CD4-positive, alpha-beta memory T cell (primary cell): ENCODE data around the gene MCU. TPM values are rescaled to one million over a fixed set of nuclear protein-coding genes. Genes with fewer than 3 reads are reported as not detected.
A peak's percentile ranks its signal among the peaks of the same experiment; 100 is the strongest.
"Not testable (repeated sequence)": the region's sequence is repeated elsewhere in the genome, so short reads cannot be mapped to it uniquely, and the experiment has no call there.

ENCODE experiments used
- CTCF ChIA-PET: fragments of 350-600 bp; sonication (Branson Sonifier 250); formaldehyde crosslinking; loops from one replicate; lab custom pipeline; 2021; ENCODE audit warnings: inconsistent platforms; ENCODE audit not compliant: partially characterized antibody; lab: Charles Lee
- POLR2A ChIA-PET: fragments of 350-600 bp; sonication (Branson Sonifier 250); formaldehyde crosslinking; loops from one replicate; lab custom pipeline; 2021; ENCODE audit not compliant: partially characterized antibody; lab: Charles Lee
- DNase-seq, 5 donors: peaks; one replicate each; pipeline versions ENCODE4 v3.0.0 to v3.0.0-alpha.2; 2020 to 2022; ENCODE audit warnings: mixed read lengths in 1 of 5
- H3K27ac ChIP-seq: one replicate; pipeline ENCODE4 v1.7.0; 2013; ENCODE audit warnings: low read depth, low read length
- H3K27me3 ChIP-seq: 2 replicates; pipeline ENCODE4 v1.7.0; 2013; ENCODE audit warnings: mild to moderate bottlenecking, low read length, moderate library complexity; ENCODE audit not compliant: insufficient read depth
- H3K36me3 ChIP-seq: 2 replicates; pipeline ENCODE4 v1.7.0; 2013; ENCODE audit warnings: mild to moderate bottlenecking, low read length, moderate library complexity; ENCODE audit not compliant: insufficient read depth
- H3K4me1 ChIP-seq: 2 replicates; pipeline ENCODE4 v1.7.0; 2013; ENCODE audit warnings: mild to moderate bottlenecking, low read length, moderate library complexity; ENCODE audit not compliant: insufficient read depth
- H3K4me3 ChIP-seq, 2 donors: one replicate each; pipeline ENCODE4 v1.7.0; 2013; ENCODE audit warnings: low read length in 2 of 2, mild to moderate bottlenecking in 1 of 2
- H3K9me3 ChIP-seq, 2 donors: one replicate each; pipeline ENCODE4 v1.7.0; 2013; ENCODE audit warnings: low read length in 2 of 2, control low read depth in 1 of 2; ENCODE audit not compliant: control insufficient read depth in 1 of 2
- H3K27ac Mint-ChIP-seq, 7 donors: one replicate each; pipeline ENCODE4 v1.8.0; 2020 to 2021; ENCODE audit warnings: mixed read lengths in 7 of 7, mild to moderate bottlenecking in 6 of 7, inconsistent platforms in 3 of 7, moderate library complexity in 3 of 7
- H3K27me3 Mint-ChIP-seq, 2 donors: one replicate each; pipeline ENCODE4 v1.8.0; 2020 to 2021; ENCODE audit warnings: mixed read lengths in 2 of 2
- H3K36me3 Mint-ChIP-seq, 2 donors: one replicate each; pipeline ENCODE4 v1.8.0; 2020 to 2021; ENCODE audit warnings: mixed read lengths in 2 of 2, inconsistent platforms in 1 of 2, mild to moderate bottlenecking in 1 of 2
- H3K4me1 Mint-ChIP-seq, 4 donors: one replicate each; pipeline ENCODE4 v1.8.0; 2020 to 2021; ENCODE audit warnings: mixed read lengths in 4 of 4, mild to moderate bottlenecking in 1 of 4
- H3K4me3 Mint-ChIP-seq, 8 donors: one replicate each; pipeline ENCODE4 v1.8.0; 2020 to 2021; ENCODE audit warnings: mixed read lengths in 8 of 8, mild to moderate bottlenecking in 7 of 8, moderate library complexity in 6 of 8, inconsistent platforms in 3 of 8
- H3K9me3 Mint-ChIP-seq, 8 donors: one replicate each; pipeline ENCODE4 v1.8.0; 2020 to 2021; ENCODE audit warnings: mixed read lengths in 8 of 8, mild to moderate bottlenecking in 5 of 8, inconsistent platforms in 3 of 8, moderate library complexity in 1 of 8
- intact Hi-C: fragments of 100-400 bp; cut with micrococcal nuclease; formaldehyde crosslinking; loops from one replicate; pipeline ENCODE4 v1.15.1; 2023
- polyA plus RNA-seq, 2 donors: library from polyadenylated mRNA; unstranded; fragments of 300-500 nt; fragmentation: Illumina TruSeq; gene quantifications; one replicate each; pipeline ENCODE4 v1.2.3, GENCODE V29; 2021
- total RNA-seq, 2 experiments: library from RNA; stranded (reverse); gene quantifications; one replicate each; pipeline ENCODE4 v1.2.3, GENCODE V29; 2021

MCU gene
- total and polyA plus RNA-seq, 4 experiments from 2014 or later = 8.8 to 16.4 (median 11.6) TPM

DNA sequence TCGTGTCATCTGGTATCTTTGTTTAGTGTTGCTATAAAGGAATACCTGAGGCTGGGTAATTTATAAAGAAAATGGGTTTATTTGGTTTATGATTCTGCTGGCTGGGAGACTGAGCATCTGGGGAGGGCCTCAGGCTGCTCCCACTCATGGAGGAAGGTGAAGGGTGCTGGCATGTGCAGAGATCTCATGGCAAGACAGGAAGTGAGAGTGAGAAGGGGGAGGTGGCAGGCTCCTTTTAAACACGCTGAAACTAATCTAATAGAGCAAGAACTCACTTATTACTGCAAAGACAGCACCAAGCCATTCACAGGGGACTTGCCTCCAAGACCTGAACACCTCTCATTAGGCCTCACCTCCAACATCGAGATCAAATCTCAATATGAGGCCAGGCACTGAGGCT, 212.9 kb downstream of the MCU start:
- H3K27me3 ChIP-seq = no peaks in the 10 kb centered on the region
- no peaks in the 10 kb centered on the region for H3K36me3 ChIP-seq
- H3K9me3 Mint-ChIP-seq = no peaks in the 10 kb centered on the region
- no peak overlapping the region for H3K4me3 ChIP-seq
- no peak overlapping the region for H3K27ac ChIP-seq
- H3K9me3 ChIP-seq = no peaks in the 10 kb centered on the region
- intact Hi-C loops = no loop called here
- no peaks in the 10 kb centered on the region for H3K36me3 Mint-ChIP-seq
- CTCF ChIA-PET = no interaction called here
- POLR2A ChIA-PET = no interaction called here
- H3K27me3 Mint-ChIP-seq = no peaks in the 10 kb centered on the region
- H3K4me1 ChIP-seq = no peaks in the 10 kb centered on the region
- no peak overlapping the region for H3K27ac Mint-ChIP-seq
- H3K4me1 Mint-ChIP-seq = no peaks in the 10 kb centered on the region
- DNase-seq = no peak
- H3K4me3 Mint-ChIP-seq = no peak overlapping the region

- no peak overlapping the region for H3K4me3 ChIP-seq
- Mint-ChIP-seq H3K4me3 (no peak overlapping the region), H3K9me3 (no peaks in the 10 kb centered on the region), H3K27me3 (no peaks in the 10 kb centered on the region), H3K27ac (no peak overlapping the region), H3K36me3 (no peaks in the 10 kb centered on the region), H3K4me1 (no peaks in the 10 kb centered on the region)
- H3K36me3 ChIP-seq = no peaks in the 10 kb centered on the region
- DNase-seq = no peak
- ChIA-PET CTCF (no interaction called here), POLR2A (no interaction called here)
- H3K27ac ChIP-seq = no peak overlapping the region
- H3K4me1 ChIP-seq = no peaks in the 10 kb centered on the region
- intact Hi-C loops = no loop called here
- no peaks in the 10 kb centered on the region for H3K9me3 ChIP-seq
- no peaks in the 10 kb centered on the region for H3K27me3 ChIP-seq
Observed at GRCh38 chr10:72906446-72906845, 214.5 kb downstream of the MCU start.

GRCh38 chr10:72910705-72911104, 218.8 kb downstream of the MCU start:
- Histone ChIP-seq H3K27ac (no peak overlapping the region), H3K27me3 (no peaks in the 10 kb centered on the region), H3K36me3 (no peaks in the 10 kb centered on the region), H3K9me3 (no peaks in the 10 kb centered on the region), H3K4me1 (no peaks in the 10 kb centered on the region), H3K4me3 (no peak overlapping the region)
- Mint-ChIP-seq H3K36me3 (no peaks in the 10 kb centered on the region), H3K27ac (no peak overlapping the region), H3K4me1 (no peaks in the 10 kb centered on the region), H3K9me3 (no peaks in the 10 kb centered on the region), H3K27me3 (peaks cover 0 to 2% of the 10 kb centered on the region in 2 donors), H3K4me3 (no peak overlapping the region)
- DNase-seq = no peak
- ChIA-PET CTCF (no interaction called here), POLR2A (no interaction called here)
- intact Hi-C loops = no loop called here

GRCh38 chr10:72911758-72912157, 219.8 kb downstream of the MCU start:
- H3K27me3 Mint-ChIP-seq = peaks cover 0 to 2% of the 10 kb centered on the region in 2 donors
- H3K9me3 Mint-ChIP-seq = no peaks in the 10 kb centered on the region
- POLR2A ChIA-PET = no interaction called here
- no peak overlapping the region for H3K27ac Mint-ChIP-seq
- H3K27me3 ChIP-seq = no peaks in the 10 kb centered on the region
- no peak for DNase-seq
- no peak overlapping the region for H3K27ac ChIP-seq
- no peaks in the 10 kb centered on the region for H3K36me3 Mint-ChIP-seq
- no peaks in the 10 kb centered on the region for H3K9me3 ChIP-seq
- no peaks in the 10 kb centered on the region for H3K4me1 ChIP-seq
- H3K4me3 ChIP-seq = no peak overlapping the region
- CTCF ChIA-PET = no interaction called here
- no peaks in the 10 kb centered on the region for H3K4me1 Mint-ChIP-seq
- no peaks in the 10 kb centered on the region for H3K36me3 ChIP-seq
- intact Hi-C loops = no loop called here
- H3K4me3 Mint-ChIP-seq = no peak overlapping the region

- no peak for DNase-seq
- Mint-ChIP-seq H3K27me3 (peaks cover 0 to 2% of the 10 kb centered on the region in 2 donors), H3K4me1 (no peaks in the 10 kb centered on the region), H3K27ac (no peak overlapping the region), H3K9me3 (no peaks in the 10 kb centered on the region), H3K36me3 (no peaks in the 10 kb centered on the region), H3K4me3 (no peak overlapping the region)
- intact Hi-C loops = no loop called here
- Histone ChIP-seq H3K9me3 (no peaks in the 10 kb centered on the region), H3K27me3 (no peaks in the 10 kb centered on the region), H3K4me3 (no peak overlapping the region), H3K36me3 (no peaks in the 10 kb centered on the region), H3K27ac (no peak overlapping the region), H3K4me1 (no peaks in the 10 kb centered on the region)
- ChIA-PET CTCF (interaction anchor here (1.5 kb wide), 1 partner anchor 15 kb away, joined by 4 read pairs; no protein-coding TSS in a partner anchor), POLR2A (no interaction called here)
Observed at GRCh38 chr10:72912736-72913135, 220.8 kb downstream of the MCU start.

GRCh38 chr10:72913287-72913686, 221.3 kb downstream of the MCU start:
- no peak overlapping the region for H3K27ac ChIP-seq
- H3K4me3 ChIP-seq = no peak overlapping the region
- intact Hi-C loops = no loop called here
- H3K27me3 Mint-ChIP-seq = peaks cover 0 to 2% of the 10 kb centered on the region in 2 donors
- no peak overlapping the region for H3K27ac Mint-ChIP-seq
- no peaks in the 10 kb centered on the region for H3K4me1 ChIP-seq
- no peak for DNase-seq
- H3K9me3 Mint-ChIP-seq = no peaks in the 10 kb centered on the region
- H3K4me3 Mint-ChIP-seq = no peak overlapping the region
- H3K4me1 Mint-ChIP-seq = no peaks in the 10 kb centered on the region
- H3K36me3 Mint-ChIP-seq = no peaks in the 10 kb centered on the region
- no peaks in the 10 kb centered on the region for H3K36me3 ChIP-seq
- CTCF ChIA-PET = interaction anchor here (1.5 kb wide), 1 partner anchor 15 kb away, joined by 4 read pairs; no protein-coding TSS in a partner anchor
- H3K27me3 ChIP-seq = no peaks in the 10 kb centered on the region
- POLR2A ChIA-PET = no interaction called here
- H3K9me3 ChIP-seq = no peaks in the 10 kb centered on the region

DNA sequence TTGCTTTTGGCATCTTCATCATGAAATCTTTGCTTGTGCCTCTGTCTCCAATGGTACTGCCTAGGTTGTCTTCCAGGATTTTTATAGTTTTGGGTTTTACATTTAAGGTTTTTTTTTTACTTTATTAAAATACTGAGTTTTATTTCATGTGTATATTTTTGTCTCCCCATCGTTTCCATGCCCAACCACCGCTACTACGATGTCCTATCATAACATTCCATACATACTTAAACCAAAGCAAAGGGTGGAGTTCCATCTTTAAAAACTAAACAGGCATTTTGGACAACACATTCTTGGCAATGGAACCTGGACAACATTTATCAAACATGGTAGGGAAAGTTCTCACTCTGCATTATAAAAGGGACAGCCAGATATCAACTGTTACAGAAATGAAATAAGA, 225.3 kb downstream of the MCU start:
- CTCF ChIA-PET, H3K9me3 ChIP-seq, H3K4me1 ChIP-seq, H3K4me1 Mint-ChIP-seq, H3K27me3 ChIP-seq, H3K36me3 Mint-ChIP-seq, H3K27ac ChIP-seq, H3K4me3 Mint-ChIP-seq, H3K36me3 ChIP-seq, POLR2A ChIA-PET, H3K27ac Mint-ChIP-seq, H3K4me3 ChIP-seq, intact Hi-C loops, DNase-seq: not testable (repeated sequence)
- H3K27me3 Mint-ChIP-seq = peaks cover 8 to 15% of the 10 kb centered on the region in 2 donors
- peaks cover 2 to 19% (median 15%) of the 10 kb centered on the region in 8 donors for H3K9me3 Mint-ChIP-seq

DNA sequence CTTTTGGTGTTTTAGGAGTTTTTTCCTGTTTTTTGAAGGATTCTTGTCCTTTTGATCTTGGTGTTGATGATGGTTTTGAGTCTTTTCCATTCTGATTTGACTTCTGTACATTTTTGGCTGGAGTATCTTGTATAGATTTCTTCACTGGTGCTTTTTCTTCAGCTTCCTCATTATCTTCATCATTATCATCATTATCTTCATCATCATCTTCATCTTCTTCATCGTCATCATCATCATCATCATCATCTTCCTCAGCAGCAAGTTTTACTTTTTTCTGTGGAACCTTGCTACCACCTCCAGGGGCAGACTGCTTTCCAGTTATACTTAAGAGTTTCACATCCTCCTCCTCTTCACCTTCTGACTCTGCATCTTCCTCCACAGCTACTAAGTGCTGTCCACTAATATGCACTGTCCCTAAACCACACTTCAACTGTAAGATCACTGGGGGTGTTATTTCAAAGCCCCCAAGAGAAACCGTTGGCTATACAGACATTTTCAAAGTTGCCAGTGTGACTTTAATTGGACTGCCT, 225.9 kb downstream of the MCU start:
- H3K4me3 Mint-ChIP-seq, H3K9me3 ChIP-seq, H3K36me3 Mint-ChIP-seq, H3K36me3 ChIP-seq, H3K4me3 ChIP-seq, H3K4me1 ChIP-seq, intact Hi-C loops, H3K4me1 Mint-ChIP-seq, DNase-seq, POLR2A ChIA-PET, H3K27me3 ChIP-seq, H3K27ac ChIP-seq, CTCF ChIA-PET: not testable (repeated sequence)
- peaks cover 8 to 20% of the 10 kb centered on the region in 2 donors for H3K27me3 Mint-ChIP-seq
- H3K9me3 Mint-ChIP-seq = peaks cover 3 to 25% (median 19%) of the 10 kb centered on the region in 8 donors
- peak overlapping the region in 1 of 7 donors; percentile 17 for H3K27ac Mint-ChIP-seq
